Stimulated activated CD8-positive, alpha-beta memory T cell treated with anti-CD3 and anti-CD28 coated beads, Interleukin-12 subunit alpha, Interleukin-12 subunit beta, amount 100 ng/mL, for 1 hour (primary cell): Measurements from ENCODE around the gene TEDC1.
A peak's percentile ranks its signal among the peaks of the same experiment; 100 is the strongest.

Source experiments
- DNase-seq: peaks from one replicate; pipeline ENCODE4 v3.0.0-alpha.2; 2020; ENCODE audit warnings: low read depth

Gene TEDC1

GRCh38 chr14:105490572-105491365 is at the start of gene TEDC1:
Gene TEDC1 (plus strand): TSS chr14:105491246. CDS start chr14:105491376, 130 bp downstream.
- peak; percentile 98 for DNase-seq

GRCh38 chr14:105442125-105442524 is 48.9 kb upstream of the TEDC1 start:
- no peak for DNase-seq

GRCh38 chr14:105442834-105443233 is 48.2 kb upstream of the TEDC1 start:
- DNase-seq, result no peak

GRCh38 chr14:105444859-105445258 is 46.2 kb upstream of the TEDC1 start:
- no peak for DNase-seq

GRCh38 chr14:105445290-105445689 is 45.8 kb upstream of the TEDC1 start:
- DNase-seq, result no peak

- DNase-seq, result no peak
These were observed 44.9 kb upstream of the TEDC1 start for GRCh38 chr14:105445901-105446845.

- DNase-seq, result no peak
These were observed 44.1 kb upstream of the TEDC1 start for GRCh38 chr14:105446971-105447370.

- DNase-seq, result no peak
These were observed 43.1 kb upstream of the TEDC1 start for GRCh38 chr14:105447651-105448640.

GRCh38 chr14:105448706-105449111 is 42.3 kb upstream of the TEDC1 start:
- peak; percentile 49 for DNase-seq

- DNase-seq, result no peak
These were observed 41.5 kb upstream of the TEDC1 start for GRCh38 chr14:105449276-105450122.

- no peak for DNase-seq
These were observed 40.9 kb upstream of the TEDC1 start for GRCh38 chr14:105450123-105450505.

GRCh38 chr14:105450864-105451720 is 40.0 kb upstream of the TEDC1 start:
- no peak for DNase-seq

GRCh38 chr14:105452963-105453362 is 38.1 kb upstream of the TEDC1 start:
- DNase-seq, result no peak

GRCh38 chr14:105453847-105454246 is 37.2 kb upstream of the TEDC1 start:
- DNase-seq, result no peak

- no peak for DNase-seq
These were observed 35.9 kb upstream of the TEDC1 start for GRCh38 chr14:105455086-105455640.

- no peak for DNase-seq
These were observed 35.0 kb upstream of the TEDC1 start for GRCh38 chr14:105455766-105456660.

GRCh38 chr14:105456736-105457617 is 34.1 kb upstream of the TEDC1 start:
- no peak for DNase-seq
